BLaER1 treated with 17β-estradiol and CSF1 and Interleukin-3, amounts not matched to agents 10 nM and 100 nM (cell line): ENCODE measurements around the gene EPHA2.

Source experiments
- H3K27ac ChIP-seq, 11 experiments: shearing (Covaris generic); formaldehyde crosslinking; 2 replicates each; pipeline ENCODE4 v1.8.1; 2022
- H3K27me3 ChIP-seq, 11 experiments: shearing (Covaris generic); formaldehyde crosslinking; 2 replicates each; pipeline ENCODE4 v1.8.1; 2022
- H3K36me3 ChIP-seq, 11 experiments: shearing (Covaris generic); formaldehyde crosslinking; 2 replicates each; pipeline ENCODE4 v1.8.1; 2022
- H3K4me1 ChIP-seq, 10 experiments: shearing (Covaris generic); formaldehyde crosslinking; 2 replicates each; pipeline ENCODE4 v1.8.1; 2022
- H3K4me2 ChIP-seq, 11 experiments: shearing (Covaris generic); formaldehyde crosslinking; 2 replicates each; pipeline ENCODE4 v1.8.1; 2022
- H3K4me3 ChIP-seq, 10 experiments: shearing (Covaris generic); formaldehyde crosslinking; 2 replicates each; pipeline ENCODE4 v1.8.1; 2022
- H3K9ac ChIP-seq, 11 experiments: shearing (Covaris generic); formaldehyde crosslinking; 2 replicates each; pipeline ENCODE4 v1.8.1; 2022
- H3K9me3 ChIP-seq, 11 experiments: shearing (Covaris generic); formaldehyde crosslinking; replicated peaks in 1 of 11; 2 replicates each; pipeline ENCODE4 v1.8.1; 2022
- H4K20me1 ChIP-seq, 11 experiments: shearing (Covaris generic); formaldehyde crosslinking; 2 replicates each; pipeline ENCODE4 v1.8.1; 2022
- Cebpa-rat ChIP-seq, 11 experiments: shearing (Covaris generic); IDR thresholded peaks; 2 replicates each; pipeline ENCODE4 v1.8.1; 2022

Gene EPHA2

GRCh38 chr1:16146279-16147155 is 9.4 kb downstream of the EPHA2 start:
- H3K9me3 ChIP-seq, result no peaks in the 10 kb centered on the region
- H3K27ac ChIP-seq, result no peak overlapping the region; a peak in 1 of 22 replicates
- peaks cover 0 to 9% (median 0%) of the 10 kb centered on the region in 11 experiments; a peak in 2 of 22 replicates for H3K36me3 ChIP-seq
- peaks cover 5 to 47% (median 21%) of the 10 kb centered on the region in 11 experiments; a peak in 19 of 22 replicates for H3K27me3 ChIP-seq
- TF ChIP-seq Cebpa-rat (IDR thresholded peaks at IDR 0.05), result no peak
- H3K9ac ChIP-seq, result peak overlapping the region in 2 of 11 experiments; percentile 16 to 27; a peak in 2 of 22 replicates
- peak overlapping the region; percentile 70 to 94 (median 84) for H3K4me2 ChIP-seq
- H3K4me1 ChIP-seq, result peaks cover 58 to 81% (median 76%) of the 10 kb centered on the region in 10 experiments
- H3K4me3 ChIP-seq, result no peak overlapping the region
- peaks cover 0 to 55% (median 15%) of the 10 kb centered on the region in 11 experiments; a peak in 13 of 22 replicates for H4K20me1 ChIP-seq

- peaks cover 0 to 9% (median 0%) of the 10 kb centered on the region in 11 experiments; a peak in 2 of 22 replicates for H3K36me3 ChIP-seq
- peak overlapping the region in 3 of 11 experiments; percentile 13 to 29 (median 16); a peak in 3 of 22 replicates for H3K9ac ChIP-seq
- TF ChIP-seq Cebpa-rat (IDR thresholded peaks at IDR 0.05), result no peak
- H3K4me2 ChIP-seq, result peak overlapping the region; percentile 70 to 94 (median 84)
- H3K27me3 ChIP-seq, result peaks cover 5 to 45% (median 19%) of the 10 kb centered on the region in 11 experiments; a peak in 18 of 22 replicates
- H3K4me1 ChIP-seq, result peaks cover 58 to 81% (median 76%) of the 10 kb centered on the region in 10 experiments
- H3K27ac ChIP-seq, result no peak overlapping the region; a peak in 1 of 22 replicates
- no peaks in the 10 kb centered on the region for H3K9me3 ChIP-seq
- peak overlapping the region in 1 of 10 experiments; percentile 11; a peak in 1 of 20 replicates for H3K4me3 ChIP-seq
- peaks cover 0 to 56% (median 23%) of the 10 kb centered on the region in 11 experiments; a peak in 14 of 22 replicates for H4K20me1 ChIP-seq
Observed at GRCh38 chr1:16145662-16146278, 10.1 kb downstream of the EPHA2 start.

GRCh38 chr1:16145030-16145661 is 10.7 kb downstream of the EPHA2 start:
- Histone ChIP-seq H3K36me3 (peaks cover 0 to 9% (median 0%) of the 10 kb centered on the region in 11 experiments; a peak in 2 of 22 replicates), H3K27ac (no peak overlapping the region; a peak in 1 of 22 replicates), H3K4me1 (peaks cover 55 to 81% (median 76%) of the 10 kb centered on the region in 10 experiments)

GRCh38 chr1:16144325-16145029 is 11.4 kb downstream of the EPHA2 start:
- Histone ChIP-seq H3K4me3 (peak overlapping the region in 1 of 10 experiments; percentile 11; a peak in 1 of 20 replicates), H3K27me3 (peaks cover 5 to 42% (median 19%) of the 10 kb centered on the region in 11 experiments; a peak in 18 of 22 replicates), H4K20me1 (peaks cover 0 to 53% (median 26%) of the 10 kb centered on the region in 11 experiments; a peak in 14 of 22 replicates), H3K4me2 (peak overlapping the region; percentile 70 to 94 (median 84)), H3K27ac (no peak overlapping the region), H3K9me3 (no peaks in the 10 kb centered on the region), H3K36me3 (peaks cover 0 to 9% (median 0%) of the 10 kb centered on the region in 11 experiments; a peak in 2 of 22 replicates), H3K4me1 (peaks cover 54 to 81% (median 77%) of the 10 kb centered on the region in 10 experiments), H3K9ac (0 out of 22 replicates have a peak overlapping the region, but pooled peaks of 3 of the 11 experiments have one; percentile 10 to 29 (median 19))
- TF ChIP-seq Cebpa-rat (IDR thresholded peaks at IDR 0.05), result no peak

More at GRCh38 chr1:16145030-16145661, 10.7 kb downstream of the EPHA2 start:
- peaks cover 0 to 51% (median 26%) of the 10 kb centered on the region in 11 experiments; a peak in 14 of 22 replicates for H4K20me1 ChIP-seq
- H3K4me2 ChIP-seq, result peak overlapping the region; percentile 70 to 94 (median 84)
- peaks cover 5 to 45% (median 19%) of the 10 kb centered on the region in 11 experiments; a peak in 18 of 22 replicates for H3K27me3 ChIP-seq
- TF ChIP-seq Cebpa-rat (IDR thresholded peaks at IDR 0.05), result no peak
- H3K9ac ChIP-seq, result peak overlapping the region in 4 of 11 experiments; percentile 10 to 29 (median 16); a peak in 3 of 22 replicates
- no peaks in the 10 kb centered on the region for H3K9me3 ChIP-seq
- H3K4me3 ChIP-seq, result peak overlapping the region in 1 of 10 experiments; percentile 11; a peak in 2 of 20 replicates

- no peak overlapping the region for H3K9ac ChIP-seq
- H3K4me1 ChIP-seq, result peaks cover 55 to 87% (median 81%) of the 10 kb centered on the region in 10 experiments
- peaks cover 5 to 40% (median 19%) of the 10 kb centered on the region in 11 experiments; a peak in 18 of 22 replicates for H3K27me3 ChIP-seq
- H3K4me3 ChIP-seq, result no peak overlapping the region
- no peak for TF ChIP-seq Cebpa-rat (IDR thresholded peaks at IDR 0.05)
- peaks cover 0 to 6% (median 0%) of the 10 kb centered on the region in 11 experiments; a peak in 2 of 22 replicates for H3K36me3 ChIP-seq
- H3K9me3 ChIP-seq, result no peaks in the 10 kb centered on the region
- peaks cover 0 to 54% (median 30%) of the 10 kb centered on the region in 11 experiments; a peak in 14 of 22 replicates for H4K20me1 ChIP-seq
- H3K4me2 ChIP-seq, result peak overlapping the region; percentile 70 to 94 (median 84); a peak in 21 of 22 replicates
- no peak overlapping the region for H3K27ac ChIP-seq
Observed at GRCh38 chr1:16143566-16144324, 12.1 kb downstream of the EPHA2 start.

- peaks cover 5 to 39% (median 19%) of the 10 kb centered on the region in 11 experiments; a peak in 18 of 22 replicates for H3K27me3 ChIP-seq
- H3K9ac ChIP-seq, result no peak overlapping the region
- H3K4me1 ChIP-seq, result peaks cover 55 to 89% (median 81%) of the 10 kb centered on the region in 10 experiments
- TF ChIP-seq Cebpa-rat (IDR thresholded peaks at IDR 0.05), result no peak
- no peaks in the 10 kb centered on the region for H3K9me3 ChIP-seq
- H3K27ac ChIP-seq, result no peak overlapping the region
- peak overlapping the region in 9 of 11 experiments; percentile 71 to 94 (median 88); a peak in 17 of 22 replicates for H3K4me2 ChIP-seq
- peaks cover 0 to 1% (median 0%) of the 10 kb centered on the region in 11 experiments; a peak in 2 of 22 replicates for H3K36me3 ChIP-seq
- H4K20me1 ChIP-seq, result peaks cover 0 to 53% (median 31%) of the 10 kb centered on the region in 11 experiments; a peak in 14 of 22 replicates
- no peak overlapping the region for H3K4me3 ChIP-seq
Observed at GRCh38 chr1:16143005-16143565, 12.8 kb downstream of the EPHA2 start.
